ENCODE measurements around the gene PIEZO2.
"Not testable (repeated sequence)": the region's sequence is repeated elsewhere in the genome, so short reads cannot be mapped to it uniquely, and the experiment has no call there.

The PIEZO2 gene

DNA sequence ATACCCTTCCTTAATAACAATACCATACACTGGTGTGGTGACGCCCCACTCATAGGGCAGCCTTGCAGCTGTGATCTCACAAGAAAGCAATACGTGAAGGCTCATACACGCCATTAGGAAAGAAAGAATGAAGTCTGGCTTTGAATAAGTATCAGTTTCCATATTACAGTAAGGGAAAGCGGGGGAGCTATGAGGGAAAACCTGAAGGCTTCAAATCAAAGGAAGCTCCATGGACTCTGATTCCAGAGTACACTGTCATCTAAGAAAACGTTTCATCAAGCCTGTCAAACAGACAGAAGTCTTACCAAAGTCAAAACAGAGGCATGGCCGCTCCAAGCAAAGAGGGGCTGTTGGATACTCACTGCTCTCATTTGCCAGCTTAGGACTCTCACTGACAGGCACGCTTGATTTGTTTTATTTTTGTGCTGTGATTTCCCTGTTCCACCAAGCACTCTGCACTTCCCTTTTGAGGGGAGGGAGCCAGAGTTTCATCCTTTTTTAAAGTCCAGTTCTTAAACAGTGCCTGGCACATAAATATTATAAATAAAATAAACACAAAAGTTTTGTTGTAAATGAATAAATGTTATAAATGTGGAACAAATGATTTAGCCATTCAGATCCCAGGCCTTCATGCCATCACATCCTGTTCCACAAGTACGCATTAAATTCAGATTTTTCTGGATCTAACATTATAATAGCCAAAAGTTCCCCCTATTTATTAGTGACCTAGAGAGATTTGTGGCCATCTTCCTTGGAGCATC, 221.2 kb downstream of the PIEZO2 start:
- no peak for DNase-seq (ENCODE audit: low read depth)

DNA sequence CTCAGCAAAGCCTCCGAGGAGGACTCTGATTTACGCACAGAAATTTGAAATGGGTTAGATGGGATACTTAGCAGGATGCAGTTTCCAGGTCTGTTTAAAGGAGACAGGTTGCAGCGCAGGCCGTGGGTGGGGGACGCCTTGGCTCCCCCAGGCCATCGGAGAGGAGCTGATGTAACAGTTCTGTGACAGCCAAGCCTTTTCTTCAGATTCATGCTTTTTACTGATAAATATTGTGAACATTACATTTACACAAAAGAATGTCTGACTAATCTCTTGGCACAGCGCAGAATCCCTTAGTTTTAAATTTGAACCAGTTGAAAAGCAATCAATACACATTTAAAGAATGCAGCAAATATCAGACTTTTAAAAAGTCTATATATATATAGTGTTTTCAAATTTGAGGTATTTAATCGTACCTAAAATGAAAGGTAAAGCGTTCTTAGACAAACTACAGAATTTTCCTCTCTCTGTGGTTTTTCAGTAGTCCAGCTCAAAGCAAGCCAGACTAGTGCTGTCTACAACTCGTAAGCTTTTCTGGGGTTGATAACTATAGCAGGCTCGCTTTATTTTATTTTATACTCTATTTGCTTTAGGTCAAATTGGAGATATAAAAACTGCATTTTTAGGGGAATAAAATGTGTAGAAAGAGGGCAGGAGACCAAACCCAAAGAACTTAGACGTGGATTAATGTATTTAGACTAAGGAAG, 221.9 kb downstream of the PIEZO2 start:
- DNase-seq (ENCODE audit: low read depth): no peak

- DNase-seq (ENCODE audit: low read depth): no peak
These were observed 222.7 kb downstream of the PIEZO2 start for GRCh38 chr18:10926621-10927161.

GRCh38 chr18:10924290-10924689, 225.1 kb downstream of the PIEZO2 start:
- DNase-seq (ENCODE audit: low read depth): no peak

- no peak for DNase-seq (ENCODE audit: low read depth)
These were observed 225.8 kb downstream of the PIEZO2 start for GRCh38 chr18:10923551-10924070.

- no peak for DNase-seq (ENCODE audit: low read depth)
These were observed 226.2 kb downstream of the PIEZO2 start for GRCh38 chr18:10923141-10923540.

DNA sequence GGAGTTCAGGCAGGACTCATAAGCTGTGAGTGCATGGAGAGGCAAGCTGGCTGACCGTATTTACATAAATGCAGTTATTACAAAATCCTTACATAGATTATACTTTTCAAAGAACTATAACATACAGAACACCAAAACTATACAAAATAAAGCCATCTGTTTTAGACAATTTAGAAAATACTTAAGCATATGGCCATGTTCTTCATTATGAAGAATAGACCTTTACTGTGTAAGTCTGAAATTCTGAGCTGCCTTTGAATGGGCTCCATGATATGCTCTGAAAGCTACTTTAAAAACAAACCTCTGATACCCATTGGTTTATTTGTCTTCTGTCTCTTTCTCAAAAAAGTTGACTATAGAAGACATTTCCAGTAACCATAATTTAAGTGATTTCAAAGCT, 226.7 kb downstream of the PIEZO2 start:
- DNase-seq (ENCODE audit: low read depth): not testable (repeated sequence)

DNA sequence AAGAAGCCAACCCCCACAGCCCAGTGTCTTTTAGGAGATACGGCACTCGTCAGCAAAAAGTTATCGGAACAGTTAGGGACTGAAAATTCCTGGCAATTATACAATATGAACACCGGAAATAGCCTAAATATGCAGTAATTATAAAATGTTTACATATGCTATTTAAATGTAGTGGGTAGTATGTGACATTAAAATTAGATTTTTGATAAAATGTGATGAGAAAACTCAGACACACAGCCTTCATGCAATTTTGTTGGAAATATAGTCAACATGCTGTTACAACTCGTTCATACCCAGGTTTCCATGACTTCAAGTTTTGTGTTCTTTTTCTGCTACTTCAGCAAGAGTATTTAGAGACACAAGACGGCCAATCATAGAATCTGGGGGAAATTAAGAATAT, 229.1 kb downstream of the PIEZO2 start:
- DNase-seq (ENCODE audit: low read depth): not testable (repeated sequence)

DNA sequence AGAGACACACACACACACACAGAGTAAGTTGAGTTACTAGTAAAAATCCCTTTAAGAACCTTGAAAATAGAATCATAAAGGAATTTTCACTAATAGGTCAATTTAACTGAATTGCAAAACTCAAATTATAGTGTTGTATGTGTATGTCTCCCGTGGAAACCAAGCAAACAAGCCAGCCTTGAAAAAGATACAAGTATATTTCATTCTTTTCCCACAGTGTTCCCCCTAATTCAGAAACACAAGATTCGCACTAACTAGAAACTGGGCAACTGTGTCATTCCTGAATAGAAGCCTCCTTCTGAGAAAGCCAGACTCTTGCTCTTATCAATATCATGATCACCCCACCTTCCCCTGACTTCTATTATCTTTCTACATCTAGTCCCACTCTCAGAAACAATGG, 229.5 kb downstream of the PIEZO2 start:
- DNase-seq (ENCODE audit: low read depth): no peak

DNA sequence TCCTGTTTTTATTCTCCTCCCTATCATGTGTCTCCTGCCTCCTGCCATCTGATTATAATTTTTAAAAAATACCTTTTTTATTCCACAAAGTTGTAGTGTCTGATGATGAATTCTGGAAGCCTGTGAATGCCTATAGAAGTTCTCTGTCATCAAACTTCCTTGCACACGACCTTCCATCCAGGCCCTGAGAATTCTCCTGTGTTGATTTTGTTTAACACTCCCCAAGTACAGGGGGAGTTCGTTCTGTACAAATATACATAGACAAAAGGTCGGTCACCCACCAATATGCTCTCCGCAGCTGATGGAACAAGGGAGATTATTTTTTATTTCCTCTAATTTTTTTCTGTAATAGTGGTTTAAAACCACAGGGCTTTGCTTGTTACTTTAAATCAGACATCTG, 232.5 kb downstream of the PIEZO2 start:
- DNase-seq (ENCODE audit: low read depth): no peak

GRCh38 chr18:10916387-10916786, 233.0 kb downstream of the PIEZO2 start:
- DNase-seq (ENCODE audit: low read depth): no peak

- DNase-seq (ENCODE audit: low read depth): not testable (repeated sequence)
These were observed 233.6 kb downstream of the PIEZO2 start for GRCh38 chr18:10915748-10916147.

- not testable (repeated sequence) for DNase-seq (ENCODE audit: low read depth)
These were observed 234.8 kb downstream of the PIEZO2 start for GRCh38 chr18:10914610-10915009.

GRCh38 chr18:10913919-10914318, 235.4 kb downstream of the PIEZO2 start:
- no peak for DNase-seq (ENCODE audit: low read depth)

DNA sequence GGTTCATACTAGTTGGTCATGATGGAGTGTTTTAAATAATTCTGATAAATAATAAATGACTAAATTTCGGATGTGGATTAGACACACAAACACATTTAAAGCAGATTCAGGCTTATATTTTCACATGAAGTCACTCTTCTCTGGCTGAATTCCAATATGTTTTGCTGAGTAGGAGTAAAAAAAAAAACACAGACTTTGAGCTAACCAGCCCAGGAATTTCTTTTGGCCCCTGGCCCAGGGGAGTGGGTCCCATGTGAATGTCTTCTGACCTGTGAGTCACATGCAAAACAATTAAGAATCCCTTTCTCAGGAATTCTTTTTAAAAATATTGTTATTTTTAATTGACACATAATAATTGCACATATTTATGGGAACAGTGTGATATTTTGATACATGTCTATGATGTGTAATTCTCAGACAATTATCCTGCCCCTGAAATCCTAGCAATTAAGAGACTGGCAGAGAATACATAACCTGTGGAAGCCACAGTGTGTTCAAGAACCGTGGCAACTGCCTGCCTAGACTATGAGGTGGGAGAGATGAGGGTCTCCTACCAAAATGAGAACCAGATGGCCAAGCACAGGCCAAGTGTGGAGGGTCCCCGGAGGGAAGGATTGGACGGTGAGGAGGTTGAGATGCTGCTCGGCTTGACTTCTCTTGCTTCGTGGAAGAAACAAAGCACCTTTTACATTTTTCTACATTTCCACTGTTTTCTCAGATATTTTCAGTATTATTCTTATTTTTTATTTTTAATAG, 236.4 kb downstream of the PIEZO2 start:
- no peak for DNase-seq (ENCODE audit: low read depth)

GRCh38 chr18:10909724-10910123, 239.6 kb downstream of the PIEZO2 start:
- no peak for DNase-seq (ENCODE audit: low read depth)

GRCh38 chr18:10908760-10909159, 240.6 kb downstream of the PIEZO2 start:
- DNase-seq (ENCODE audit: low read depth): no peak

GRCh38 chr18:10907749-10908148, 241.6 kb downstream of the PIEZO2 start:
- no peak for DNase-seq (ENCODE audit: low read depth)

DNA sequence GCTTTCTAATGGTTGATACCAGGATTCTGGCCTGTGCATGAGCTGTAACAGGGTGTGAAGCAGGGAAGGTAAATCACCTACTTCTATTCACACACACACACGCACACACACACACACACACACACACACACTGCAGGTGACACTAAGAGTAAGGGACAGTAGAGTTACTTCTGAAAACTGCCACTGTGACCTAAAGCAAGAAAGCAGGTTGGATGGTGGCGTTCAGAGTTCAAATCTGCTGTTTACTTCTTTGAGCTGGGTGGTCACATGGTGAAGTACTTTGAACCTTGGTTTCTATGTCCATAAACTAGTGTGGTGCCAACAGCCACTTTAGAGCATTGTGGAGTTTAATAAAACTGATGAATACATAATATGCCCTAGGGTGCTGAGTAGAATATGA, 248.0 kb downstream of the PIEZO2 start:
- DNase-seq (ENCODE audit: low read depth): no peak

- no peak for DNase-seq (ENCODE audit: low read depth)
These were observed 248.9 kb downstream of the PIEZO2 start for GRCh38 chr18:10900435-10900834.

DNA sequence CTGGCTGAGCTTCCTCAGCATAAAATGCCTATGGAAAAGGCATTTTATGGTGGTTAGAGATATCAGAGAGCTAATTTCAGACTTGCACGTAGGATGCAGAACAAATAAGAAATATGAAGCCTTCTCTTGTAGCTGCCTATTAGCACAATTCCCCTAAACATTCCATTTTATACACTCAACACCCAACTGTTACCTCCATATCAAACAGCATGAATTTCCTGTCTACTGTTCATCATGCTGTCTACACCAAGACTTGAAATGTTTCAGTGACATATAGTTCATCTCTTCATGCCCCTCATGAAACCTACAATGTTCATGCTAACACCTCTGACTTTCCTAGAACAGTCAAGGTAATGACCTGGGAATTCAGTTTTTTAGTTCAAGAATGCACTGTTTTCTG, 249.9 kb downstream of the PIEZO2 start:
- no peak for DNase-seq (ENCODE audit: low read depth)

GRCh38 chr18:10898417-10898974, 250.9 kb downstream of the PIEZO2 start:
- no peak for DNase-seq (ENCODE audit: low read depth)
